Measurements from ENCODE around the gene RSPH6A.

Gene RSPH6A

DNA sequence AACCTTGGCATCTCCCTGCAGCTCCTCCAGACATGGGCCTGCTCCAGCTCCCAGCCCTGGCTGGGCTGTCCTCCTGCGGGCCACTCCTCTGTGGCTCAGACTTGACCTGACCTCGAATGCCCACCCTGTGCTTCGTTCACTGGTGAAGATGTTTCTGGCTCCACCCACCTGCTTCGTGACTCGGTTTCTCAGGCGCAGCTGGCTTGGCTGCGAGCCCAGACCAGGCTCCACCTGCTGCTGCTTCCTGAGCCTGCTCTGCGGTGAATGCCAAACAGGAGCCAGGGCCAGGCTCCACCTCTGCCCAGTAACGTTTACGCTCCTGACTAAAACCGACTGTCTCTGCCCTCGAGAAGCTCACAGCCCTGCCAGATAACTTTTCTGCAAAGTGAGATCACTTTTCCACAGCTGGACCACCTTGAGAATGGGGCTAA lies 8.9 kb upstream of the RSPH6A start:
- peaks cover 58% of the 10 kb centered on the region for H3K36me3 ChIP-seq (replicated peaks)
- H3K4me3 ChIP-seq (ENCODE audit: low read depth, low read length), result no peak overlapping the region
- TF ChIP-seq, protein P1, sequence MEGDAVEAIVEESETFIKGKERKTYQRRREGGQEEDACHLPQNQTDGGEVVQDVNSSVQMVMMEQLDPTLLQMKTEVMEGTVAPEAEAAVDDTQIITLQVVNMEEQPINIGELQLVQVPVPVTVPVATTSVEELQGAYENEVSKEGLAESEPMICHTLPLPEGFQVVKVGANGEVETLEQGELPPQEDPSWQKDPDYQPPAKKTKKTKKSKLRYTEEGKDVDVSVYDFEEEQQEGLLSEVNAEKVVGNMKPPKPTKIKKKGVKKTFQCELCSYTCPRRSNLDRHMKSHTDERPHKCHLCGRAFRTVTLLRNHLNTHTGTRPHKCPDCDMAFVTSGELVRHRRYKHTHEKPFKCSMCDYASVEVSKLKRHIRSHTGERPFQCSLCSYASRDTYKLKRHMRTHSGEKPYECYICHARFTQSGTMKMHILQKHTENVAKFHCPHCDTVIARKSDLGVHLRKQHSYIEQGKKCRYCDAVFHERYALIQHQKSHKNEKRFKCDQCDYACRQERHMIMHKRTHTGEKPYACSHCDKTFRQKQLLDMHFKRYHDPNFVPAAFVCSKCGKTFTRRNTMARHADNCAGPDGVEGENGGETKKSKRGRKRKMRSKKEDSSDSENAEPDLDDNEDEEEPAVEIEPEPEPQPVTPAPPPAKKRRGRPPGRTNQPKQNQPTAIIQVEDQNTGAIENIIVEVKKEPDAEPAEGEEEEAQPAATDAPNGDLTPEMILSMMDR (IDR thresholded peaks at IDR 0.05; ENCODE audit: low read depth, low read length, missing control alignments), result no peak
- no peak for DNase-seq
- H3K27me3 ChIP-seq (replicated peaks), result no peaks in the 10 kb centered on the region
- no peak overlapping the region for H3K27ac ChIP-seq
- in situ Hi-C loops (cut with HindIII; ENCODE audit: low pct_ligation_motif_present, low sequenced_read_pairs), result no loop called here

GRCh38 chr19:45823182-45823581 lies 8.1 kb upstream of the RSPH6A start:
- in situ Hi-C loops (cut with HindIII; ENCODE audit: low pct_ligation_motif_present, low sequenced_read_pairs), result no loop called here
- no peak overlapping the region for H3K4me3 ChIP-seq (ENCODE audit: low read depth, low read length)
- H3K36me3 ChIP-seq (replicated peaks), result peaks cover 49% of the 10 kb centered on the region
- no peak for DNase-seq
- no peak overlapping the region for H3K27ac ChIP-seq
- H3K27me3 ChIP-seq (replicated peaks), result no peaks in the 10 kb centered on the region
- TF ChIP-seq, protein P1 (IDR thresholded peaks at IDR 0.05; ENCODE audit: low read depth, low read length, missing control alignments), result no peak

DNA sequence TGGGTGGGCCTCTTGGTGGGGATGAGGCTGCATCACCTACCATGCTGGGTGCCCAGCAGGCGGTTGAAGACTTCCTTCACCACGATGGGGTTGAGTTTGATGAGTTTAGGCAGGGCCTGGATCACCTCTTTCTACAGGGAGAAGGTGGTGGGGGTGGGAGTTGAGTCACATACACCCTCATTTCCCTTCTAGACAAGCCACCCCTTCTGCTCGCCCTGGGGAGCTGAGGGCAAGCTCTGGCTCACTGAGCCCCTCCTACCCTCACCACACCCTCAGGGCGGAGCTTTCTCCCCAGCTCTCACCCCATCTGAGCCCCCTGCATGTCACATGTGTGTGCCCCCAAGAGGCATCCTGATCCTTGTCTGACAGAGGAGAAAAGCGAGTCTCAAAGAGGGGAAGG lies 7.6 kb upstream of the RSPH6A start:
- Histone ChIP-seq H3K4me3 (ENCODE audit: low read depth, low read length) (no peak overlapping the region), H3K36me3 (replicated peaks) (peaks cover 47% of the 10 kb centered on the region), H3K27ac (no peak overlapping the region), H3K27me3 (replicated peaks) (no peaks in the 10 kb centered on the region)
- DNase-seq, result no peak
- TF ChIP-seq, protein P1 (IDR thresholded peaks at IDR 0.05; ENCODE audit: low read depth, low read length, missing control alignments), result no peak
- in situ Hi-C loops (cut with HindIII; ENCODE audit: low pct_ligation_motif_present, low sequenced_read_pairs), result no loop called here

DNA sequence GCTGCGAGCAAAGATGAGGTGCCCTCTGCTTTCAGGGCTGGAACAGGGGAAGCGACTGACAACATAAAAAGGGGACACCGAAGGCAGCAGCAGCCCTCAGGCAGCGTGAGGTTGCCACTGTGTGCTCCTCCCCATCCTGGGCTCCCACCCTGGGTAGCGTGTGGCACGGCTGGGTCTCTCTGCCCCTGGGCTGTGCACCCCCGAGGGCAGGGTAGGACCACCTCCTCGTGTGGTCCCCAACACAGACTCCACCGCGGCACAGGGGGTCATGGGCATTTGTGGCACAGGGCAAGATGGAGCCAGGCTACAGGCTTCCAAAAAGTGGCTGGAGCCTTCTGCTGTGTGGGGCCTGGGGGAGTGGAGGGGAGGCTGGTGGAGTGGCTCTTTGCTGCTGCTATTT lies 6.5 kb upstream of the RSPH6A start:
- Histone ChIP-seq H3K27ac (no peak overlapping the region), H3K36me3 (replicated peaks) (peaks cover 39% of the 10 kb centered on the region), H3K4me3 (ENCODE audit: low read depth, low read length) (no peak overlapping the region), H3K27me3 (replicated peaks) (no peaks in the 10 kb centered on the region)
- in situ Hi-C loops (cut with HindIII; ENCODE audit: low pct_ligation_motif_present, low sequenced_read_pairs), result no loop called here
- no peak for DNase-seq
- TF ChIP-seq, protein P1 (IDR thresholded peaks at IDR 0.05; ENCODE audit: low read depth, low read length, missing control alignments), result no peak

DNA sequence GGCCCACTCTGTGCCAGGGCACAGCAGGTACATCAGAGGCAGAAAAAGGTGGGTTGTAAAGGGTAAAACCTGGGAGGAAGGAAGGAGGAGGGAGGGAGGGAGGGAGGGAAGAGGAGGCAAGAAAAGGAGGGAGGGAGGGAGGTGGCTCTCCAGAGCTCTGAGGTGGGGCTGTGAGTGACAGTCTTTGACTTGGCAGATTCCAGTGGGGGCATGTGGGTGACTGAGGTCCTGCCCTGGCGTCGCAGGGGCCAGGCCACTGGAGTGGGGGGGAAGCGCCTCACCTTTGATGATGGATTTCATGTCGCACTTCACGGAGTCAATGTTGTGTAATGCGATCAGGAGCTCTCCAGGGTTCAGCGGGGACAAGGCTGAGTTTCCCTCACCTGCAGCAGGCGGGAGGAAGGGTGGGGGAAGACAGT lies 6.0 kb upstream of the RSPH6A start:
- no peak overlapping the region for H3K27ac ChIP-seq

More for the DNA sequence above, 6.0 kb upstream of the RSPH6A start:
- in situ Hi-C loops (cut with HindIII; ENCODE audit: low pct_ligation_motif_present, low sequenced_read_pairs), result no loop called here
- no peak for DNase-seq
- no peak overlapping the region for H3K4me3 ChIP-seq (ENCODE audit: low read depth, low read length)
- H3K27me3 ChIP-seq (replicated peaks), result no peaks in the 10 kb centered on the region
- TF ChIP-seq, protein P1 (IDR thresholded peaks at IDR 0.05; ENCODE audit: low read depth, low read length, missing control alignments), result no peak
- H3K36me3 ChIP-seq (replicated peaks), result peaks cover 39% of the 10 kb centered on the region

All from brain microvascular endothelial cell (primary cell).